GM12864 (cell line): Measurements from ENCODE around the gene RGL1.

Experiments used
- DNase-seq: peaks from one replicate; pipeline ENCODE4 v3.0.0-alpha.2; 2011; ENCODE audit warnings: low read depth
- H3K4me3 ChIP-seq: 2 replicates; pipeline ENCODE4 v1.5.1; 2011; ENCODE audit warnings: mild to moderate bottlenecking, low read depth, low read length, control low read depth
- CTCF ChIP-seq: IDR thresholded peaks from 2 replicates; pipeline ENCODE4 v1.5.1; 2011; ENCODE audit warnings: low read depth, mild to moderate bottlenecking, moderate library complexity, low read length, control low read depth, inconsistent platforms; ENCODE audit errors: missing control alignments

Gene RGL1

GRCh38 chr1:183946320-183946613, 141.3 kb downstream of the RGL1 start:
- no peak for TF ChIP-seq CTCF
- no peak overlapping the region for H3K4me3 ChIP-seq
- no peak for DNase-seq

- DNase-seq = no peak
- no peak overlapping the region for H3K4me3 ChIP-seq
- TF ChIP-seq CTCF = no peak
These were observed 143.1 kb downstream of the RGL1 start for GRCh38 chr1:183947988-183948387.

GRCh38 chr1:183952101-183952500, 147.2 kb downstream of the RGL1 start:
- no peak overlapping the region for H3K4me3 ChIP-seq
- DNase-seq = no peak
- TF ChIP-seq CTCF = no peak

GRCh38 chr1:183953031-183953430, 148.1 kb downstream of the RGL1 start:
- no peak for TF ChIP-seq CTCF
- no peak for DNase-seq
- no peak overlapping the region for H3K4me3 ChIP-seq

- no peak for TF ChIP-seq CTCF
- no peak for DNase-seq
- H3K4me3 ChIP-seq = no peak overlapping the region
These were observed 149.6 kb downstream of the RGL1 start for GRCh38 chr1:183954496-183954895.

GRCh38 chr1:183956559-183957188, 151.8 kb downstream of the RGL1 start:
- TF ChIP-seq CTCF = peak; percentile 28
- DNase-seq = peak; percentile 90
- no peak overlapping the region for H3K4me3 ChIP-seq

GRCh38 chr1:183957216-183957830, 152.4 kb downstream of the RGL1 start:
- no peak for TF ChIP-seq CTCF
- no peak for DNase-seq
- H3K4me3 ChIP-seq = no peak overlapping the region
